Measurements from ENCODE around the gene PLEKHD1. TPM values are rescaled to one million over a fixed set of nuclear protein-coding genes. Genes with fewer than 3 reads are reported as not detected.

Gene PLEKHD1
- total and polyA plus RNA-seq, 4 donors: 0.05 to 0.08 (median 0.06) TPM; not detected in 1

GRCh38 chr14:69573205-69573830 lies 88.8 kb downstream of the PLEKHD1 start:
- Histone ChIP-seq H3K27ac (ENCODE audit: low read depth in 1 of 2, low read length in 2 of 2) (no peak overlapping the region), H3K4me1 (ENCODE audit: control insufficient read depth in 4 of 4, insufficient read depth in 4 of 4, low read length in 3 of 4) (peaks cover 8 to 33% (median 15%) of the 10 kb centered on the region in 4 donors), H3K9me3 (ENCODE audit: control insufficient read depth in 4 of 4, low read length in 3 of 4) (no peaks in the 10 kb centered on the region), H3K9ac (ENCODE audit: low read depth in 1 of 2, low read length in 2 of 2) (no peak overlapping the region), H3K36me3 (ENCODE audit: control insufficient read depth in 4 of 4, insufficient read depth in 3 of 4, low read depth in 1 of 4, low read length in 3 of 4) (no peaks in the 10 kb centered on the region), H3K4me3 (ENCODE audit: low read depth in 1 of 3, low read length in 3 of 3) (peak overlapping the region in 1 of 3 donors; percentile 48), H3K27me3 (ENCODE audit: control insufficient read depth in 4 of 4, insufficient read depth in 4 of 4, low read length in 3 of 4) (peaks cover 0 to 16% (median 8%) of the 10 kb centered on the region in 4 donors)
- no peak for DNase-seq (ENCODE audit: low spot score)
- TF ChIP-seq ATF3 (IDR thresholded peaks at IDR 0.05): no peak
- TF ChIP-seq NR2F2 (IDR thresholded peaks at IDR 0.05): no peak
- TF ChIP-seq REST (IDR thresholded peaks at IDR 0.05): no peak
- no peak for TF ChIP-seq CTCF (IDR thresholded peaks at IDR 0.05; ENCODE audit: low read depth, low read length, missing input control)
- no peak for TF ChIP-seq ZBTB33 (IDR thresholded peaks at IDR 0.05)
- no peak for TF ChIP-seq TAF1 (conservative IDR thresholded peaks at IDR 0.05)
- TF ChIP-seq GABPA (IDR thresholded peaks at IDR 0.05 in 1 of 2, conservative IDR thresholded peaks at IDR 0.05 in 1 of 2): no peak
- no peak for TF ChIP-seq FOXA1 (IDR thresholded peaks at IDR 0.05)
- TF ChIP-seq MAX (IDR thresholded peaks at IDR 0.05): no peak
- no peak for TF ChIP-seq FOXA2 (IDR thresholded peaks at IDR 0.05)
- no peak for TF ChIP-seq HNF4G (IDR thresholded peaks at IDR 0.05)
- no peak for TF ChIP-seq SP1 (IDR thresholded peaks at IDR 0.05)
- TF ChIP-seq YY1 (IDR thresholded peaks at IDR 0.05): no peak
- no peak for TF ChIP-seq RAD21 (IDR thresholded peaks at IDR 0.05)
- TF ChIP-seq JUND (IDR thresholded peaks at IDR 0.05): no peak
- TF ChIP-seq EGR1 (IDR thresholded peaks at IDR 0.05; ENCODE audit: low read depth in 2 of 2): no peak
- TF ChIP-seq HNF4A (conservative IDR thresholded peaks at IDR 0.05): no peak
- no peak for TF ChIP-seq RXRA (IDR thresholded peaks at IDR 0.05)
- WGBS: 16% methylated on average over 51 of the region's 51 CpGs

All from liver (tissue), 9 donors.